SKM-1 treated with dmso at 0.1 percent for 144 hours (cell line): ENCODE data around the gene RAMP1.
"Not testable (repeated sequence)": the region's sequence is repeated elsewhere in the genome, so short reads cannot be mapped to it uniquely, and the experiment has no call there.

Experiments used
- DNase-seq: peaks from one replicate; lab custom pipeline; 2025; ENCODE audit not compliant: unreplicated experiment; lab: John Stamatoyannopoulos, UW

Gene RAMP1

GRCh38 chr2:237859533-237860272 is at the start of gene RAMP1:
RAMP1 (plus strand) TSS chr2:237859623; CDS start chr2:237859676, 53 bp downstream.
- no peak for DNase-seq

DNA sequence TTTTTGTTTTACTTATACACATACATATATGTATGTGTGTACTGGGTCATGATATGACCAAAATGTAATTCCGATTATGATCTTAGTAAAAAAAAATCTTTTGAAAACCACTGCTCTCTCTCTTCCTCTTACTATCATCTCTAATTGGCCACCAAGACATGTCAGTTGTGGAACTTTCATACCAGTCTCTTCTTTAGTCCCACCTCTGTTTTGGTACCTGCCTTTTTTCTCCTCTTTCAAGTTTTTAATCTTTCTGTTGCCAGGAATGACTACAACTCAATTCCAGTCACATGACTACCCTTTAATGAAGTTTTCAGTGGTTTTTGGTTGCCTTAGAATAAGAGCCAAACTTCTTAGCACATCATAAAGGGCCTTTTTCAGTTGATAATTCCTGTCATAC is 43.8 kb upstream of the RAMP1 start:
- DNase-seq: no peak

GRCh38 chr2:237816531-237816930 is 42.9 kb upstream of the RAMP1 start:
- no peak for DNase-seq

- DNase-seq: no peak
Observed at GRCh38 chr2:237818066-237818473, 41.4 kb upstream of the RAMP1 start.

GRCh38 chr2:237819231-237819630 is 40.2 kb upstream of the RAMP1 start:
- no peak for DNase-seq

DNA sequence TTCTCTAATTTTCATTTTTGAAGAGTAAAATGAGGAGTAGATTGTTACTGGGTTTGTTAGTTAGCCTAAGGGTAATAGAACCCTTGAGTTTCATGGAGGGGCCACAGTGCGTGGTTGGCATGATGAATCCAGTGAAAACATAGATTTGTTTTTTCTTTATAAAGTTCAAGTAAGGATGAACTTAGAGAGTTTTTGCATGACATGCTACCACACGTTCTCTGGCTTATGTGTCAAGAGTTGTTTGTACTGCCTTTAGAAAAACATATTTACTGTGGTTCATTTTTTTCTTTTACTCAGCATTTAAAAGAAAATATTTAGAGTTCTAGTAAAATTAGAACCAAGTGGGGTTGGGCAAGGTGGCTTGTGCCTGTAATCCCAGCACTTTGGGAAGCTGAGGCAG is 39.0 kb upstream of the RAMP1 start:
- no peak for DNase-seq

GRCh38 chr2:237823544-237823943 is 35.9 kb upstream of the RAMP1 start:
- DNase-seq: no peak

- DNase-seq: no peak
Observed at GRCh38 chr2:237824085-237824484, 35.3 kb upstream of the RAMP1 start.

- no peak for DNase-seq
Observed at GRCh38 chr2:237827421-237827987, 31.9 kb upstream of the RAMP1 start.

DNA sequence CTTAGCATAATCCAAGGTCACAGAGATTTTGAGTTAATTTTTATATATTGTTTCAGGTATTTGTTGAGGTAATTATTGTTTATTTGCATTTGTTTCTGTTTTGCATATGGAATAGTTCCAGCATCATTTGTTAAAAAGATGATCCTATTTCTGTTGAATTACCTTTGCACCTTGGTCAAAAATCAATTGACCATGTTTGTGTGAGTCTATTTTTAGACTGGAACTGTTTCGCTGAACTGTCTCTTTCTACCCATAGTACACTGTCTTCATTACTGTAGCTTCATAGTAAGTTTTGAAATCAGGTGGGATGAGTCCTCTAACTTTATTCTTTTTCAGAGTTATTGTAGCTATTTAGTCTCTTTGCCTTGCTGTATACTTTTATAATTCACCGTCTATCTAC is 28.9 kb upstream of the RAMP1 start:
- DNase-seq: no peak

- no peak for DNase-seq
Observed at GRCh38 chr2:237833546-237833945, 25.9 kb upstream of the RAMP1 start.

GRCh38 chr2:237835372-237835771 is 24.1 kb upstream of the RAMP1 start:
- no peak for DNase-seq

GRCh38 chr2:237841051-237841450 is 18.4 kb upstream of the RAMP1 start:
- DNase-seq: no peak

DNA sequence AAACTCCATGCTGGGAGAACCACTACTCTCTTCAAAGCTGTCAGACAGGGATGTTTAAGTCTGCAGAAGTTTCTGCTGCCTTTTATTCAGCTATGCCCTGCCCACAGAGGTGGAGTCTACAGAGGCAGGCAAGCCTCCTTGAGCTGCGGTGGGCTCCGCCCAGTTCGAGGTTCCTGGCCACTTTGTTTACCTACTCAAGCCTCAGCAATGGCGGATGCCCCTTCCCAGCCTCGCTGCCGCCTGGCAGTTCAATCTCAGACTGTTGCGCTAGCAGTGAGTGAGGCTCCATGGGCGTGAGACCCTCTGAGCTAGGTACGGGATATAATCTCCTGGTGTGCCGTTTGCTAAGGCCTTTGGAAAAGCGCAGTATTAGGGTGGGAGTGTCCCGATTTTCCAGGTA is 10.5 kb upstream of the RAMP1 start:
- DNase-seq: not testable (repeated sequence)

DNA sequence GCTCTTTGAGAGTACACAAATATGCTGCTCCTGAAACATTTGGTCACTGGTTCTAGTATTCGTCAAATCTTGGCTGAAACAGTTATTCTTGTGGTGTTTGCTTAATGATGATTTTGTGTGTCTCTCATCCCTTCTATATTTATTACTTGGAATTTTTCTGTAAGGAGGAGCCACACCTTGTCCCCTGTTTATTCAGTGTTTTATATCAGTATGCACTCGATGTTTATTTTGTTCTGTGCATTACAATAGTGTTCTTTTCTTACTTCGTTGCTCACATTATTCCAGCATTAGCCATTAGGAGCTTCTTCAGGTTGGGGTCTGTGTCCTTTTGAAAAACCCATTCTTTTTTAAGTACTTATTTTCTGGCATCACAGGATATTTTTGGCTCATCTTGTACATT is 5.1 kb upstream of the RAMP1 start:
- no peak for DNase-seq

DNA sequence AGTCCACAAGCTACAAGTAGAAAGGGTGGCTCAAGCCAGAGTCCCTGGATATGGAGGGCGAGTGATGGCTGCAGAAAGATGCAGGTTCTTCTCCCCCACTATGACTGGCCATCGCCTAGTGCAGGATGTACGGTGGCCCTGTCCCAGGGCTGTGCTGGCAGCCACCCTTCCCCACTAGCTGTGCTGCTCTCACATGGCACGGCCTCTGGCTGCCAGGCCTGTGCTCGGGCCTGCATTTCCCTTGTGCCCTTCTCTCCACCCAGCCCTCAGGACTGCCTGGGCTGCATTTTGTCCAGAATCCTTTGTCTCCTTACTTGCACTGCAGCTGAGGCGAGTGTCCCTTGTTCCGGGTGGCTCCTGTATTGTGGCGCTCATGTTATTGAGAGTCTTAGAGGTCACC is 1.6 kb upstream of the RAMP1 start:
- no peak for DNase-seq

GRCh38 chr2:237858294-237859081 is 935 bp upstream of the RAMP1 start:
- DNase-seq: peak; percentile 77

DNA sequence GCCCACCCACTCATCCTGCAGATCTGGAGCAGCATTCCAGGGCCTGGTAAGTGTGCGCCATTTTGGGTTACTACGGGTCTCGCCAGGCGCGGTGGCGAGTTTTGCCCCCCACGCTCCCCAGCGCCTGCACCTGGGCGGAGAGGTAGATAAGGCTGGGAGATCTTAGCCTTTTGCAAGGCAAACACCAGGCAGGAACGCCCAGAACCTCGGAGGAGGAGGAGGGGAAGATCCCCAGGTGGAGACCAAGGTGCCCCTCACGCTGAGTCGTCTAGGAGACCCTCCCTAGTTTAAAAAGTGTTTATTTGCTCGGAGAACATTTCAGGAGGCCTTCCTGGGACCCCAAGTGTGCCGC is 365 bp upstream of the RAMP1 start:
- DNase-seq: no peak

DNA sequence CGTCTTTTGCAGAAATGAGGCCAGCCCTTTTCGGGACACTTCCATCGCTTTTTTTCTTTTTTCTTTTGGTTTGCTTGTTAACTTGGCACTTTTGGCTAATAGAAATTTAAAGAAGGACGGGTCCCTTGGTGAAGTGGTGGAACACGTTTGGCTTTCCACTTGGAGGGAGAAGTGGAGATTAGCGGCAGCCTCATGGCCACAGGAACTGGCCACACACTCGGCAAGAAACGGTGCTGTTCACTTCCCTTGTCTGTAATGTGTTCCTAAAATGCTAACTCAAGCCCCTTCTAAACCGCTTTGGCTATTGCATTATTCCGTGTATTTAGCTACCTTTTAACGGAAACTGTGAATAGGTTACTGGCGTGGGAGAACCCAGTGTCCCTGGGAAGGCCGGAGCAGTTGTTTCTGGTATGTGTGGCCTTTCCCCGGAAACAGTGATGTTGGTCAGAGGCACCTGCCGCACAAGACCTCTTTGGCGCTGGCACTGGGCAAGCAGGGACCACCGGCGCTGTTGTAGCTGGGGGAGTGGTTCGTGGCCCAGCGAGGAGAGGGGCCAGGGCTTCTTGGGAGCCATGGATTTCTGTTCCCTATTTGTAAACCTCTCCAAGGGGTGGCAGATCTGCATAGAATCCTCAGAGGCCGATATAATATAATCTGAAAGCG is 981 bp downstream of the RAMP1 start:
- no peak for DNase-seq

DNA sequence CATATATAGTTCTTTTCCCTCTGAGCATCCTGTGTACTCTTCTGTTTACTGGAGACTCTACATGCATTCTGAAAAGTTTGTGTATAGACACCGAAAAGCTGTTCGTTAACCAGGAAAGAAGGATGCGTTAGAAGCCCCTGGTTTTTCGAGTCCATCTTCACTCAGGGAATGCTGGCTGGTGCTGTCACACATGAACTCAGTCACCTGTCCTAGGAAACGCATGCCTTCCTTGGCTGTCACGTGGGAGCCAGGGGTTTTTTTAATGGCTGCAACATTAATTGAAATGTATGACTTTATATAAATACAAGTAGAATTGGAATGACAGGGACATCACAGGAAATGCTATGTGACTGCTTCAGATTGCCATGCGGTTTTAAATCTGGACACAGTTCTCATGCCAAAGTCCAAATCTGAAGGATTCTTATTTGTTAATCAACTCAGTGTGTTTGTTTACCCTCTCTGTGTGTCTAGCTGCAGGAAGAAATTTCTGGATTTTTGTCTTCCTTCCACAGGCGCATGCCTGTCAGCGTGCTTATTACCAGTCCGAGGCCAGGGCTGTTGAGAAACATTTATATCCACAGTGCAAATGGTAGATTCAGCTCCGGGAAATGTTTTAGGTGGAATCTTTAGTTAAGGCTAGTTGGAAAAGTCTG is 2.6 kb downstream of the RAMP1 start:
- no peak for DNase-seq

- DNase-seq: no peak
Observed at GRCh38 chr2:237862528-237862895, 3.1 kb downstream of the RAMP1 start.
